Tibial nerve (tissue), 4 donors: ENCODE data around the gene PLEKHA6. TPM values are rescaled to one million over a fixed set of nuclear protein-coding genes. Genes with fewer than 3 reads are reported as not detected.

Source experiments
- DNase-seq, 2 donors: peaks; one replicate each; pipeline ENCODE4 v3.0.0-alpha.2; 2019; ENCODE audit warnings: low spot score in 2 of 2
- H3K27ac ChIP-seq, 4 donors: fragments of 200-600 bp; sonication (generic) in 3 of 4; one replicate each; pipeline ENCODE4 v1.5.1; 2017 to 2019; ENCODE audit warnings: mild to moderate bottlenecking in 1 of 4
- H3K27me3 ChIP-seq, 2 donors: fragments of 200-600 bp; sonication (generic) in 1 of 2; one replicate each; pipeline versions ENCODE4 v1.5.1 to v1.6.0; 2017 to 2019
- H3K36me3 ChIP-seq, 3 donors: fragments of 200-600 bp; sonication (generic); one replicate each; pipeline ENCODE4 v1.5.1; 2018 to 2019
- H3K4me1 ChIP-seq, 4 donors: fragments of 200-600 bp; sonication (generic) in 3 of 4; one replicate each; pipeline ENCODE4 v1.5.1; 2017 to 2019
- H3K4me3 ChIP-seq, 4 donors: fragments of 200-600 bp; sonication (generic) in 3 of 4; one replicate each; pipeline ENCODE4 v1.5.1; 2017 to 2019; ENCODE audit warnings: mild to moderate bottlenecking in 1 of 4, moderate library complexity in 1 of 4
- H3K9me3 ChIP-seq, 4 donors: fragments of 200-600 bp; sonication (generic) in 3 of 4; one replicate each; pipeline ENCODE4 v1.5.1; 2017 to 2019
- CTCF ChIP-seq, 5 experiments: fragments of 200-600 bp in 3 of 5; fragments of 450-650 bp in 2 of 5; sonication (generic) in 3 of 5; IDR thresholded peaks; one replicate each; pipeline ENCODE4 v1.5.1; 2016 to 2019; ENCODE audit warnings: antibody characterized with exemption in 5 of 5, mild to moderate bottlenecking in 3 of 5, moderate library complexity in 2 of 5
- EP300 ChIP-seq, 2 donors: sonication (generic); formaldehyde crosslinking; IDR thresholded peaks; one replicate each; pipeline ENCODE4 v1.6.1; 2017; ENCODE audit warnings: antibody characterized with exemption in 2 of 2, mild to moderate bottlenecking in 1 of 2
- POLR2A ChIP-seq, 2 donors: fragments of 450-650 bp; IDR thresholded peaks; one replicate each; pipeline ENCODE4 v1.6.1; 2017; ENCODE audit warnings: antibody characterized with exemption in 2 of 2, mild to moderate bottlenecking in 2 of 2, moderate library complexity in 2 of 2
- WGBS, 2 donors: methylation state at CpG; one replicate each; pipeline ENCODE4 v1.1.5; 2018; 5-methylcytosine and 5-hydroxymethylcytosine counted together
- total RNA-seq, 4 donors: library from RNA; depleted of rRNA; stranded (reverse); fragments of >200 nt; gene quantifications; one replicate each; pipeline ENCODE4 v1.1.0, GENCODE V29; 2016

The PLEKHA6 gene
- total RNA-seq, 4 donors from 2014 or later, result 6.6 to 13.9 (median 12.1) TPM

GRCh38 chr1:204282761-204283221, 76.9 kb downstream of the PLEKHA6 start:
- Histone ChIP-seq H3K4me1 (peaks cover 0 to 42% (median 0%) of the 10 kb centered on the region in 4 donors), H3K27ac (peak overlapping the region in 1 of 4 donors; percentile 16), H3K9me3 (no peaks in the 10 kb centered on the region), H3K4me3 (no peak overlapping the region), H3K36me3 (no peaks in the 10 kb centered on the region), H3K27me3 (no peaks in the 10 kb centered on the region)
- no peak for TF ChIP-seq CTCF (IDR thresholded peaks at IDR 0.05)
- no peak for TF ChIP-seq POLR2A (IDR thresholded peaks at IDR 0.05)
- no peak for TF ChIP-seq EP300 (IDR thresholded peaks at IDR 0.05)
- 50 to 54% methylated on average over 11 of the region's 11 CpGs for WGBS, 2 donors
- no peak for DNase-seq

GRCh38 chr1:204280099-204280961, 79.4 kb downstream of the PLEKHA6 start:
- no peak for TF ChIP-seq EP300 (IDR thresholded peaks at IDR 0.05)
- no peak for TF ChIP-seq CTCF (IDR thresholded peaks at IDR 0.05)
- TF ChIP-seq POLR2A (IDR thresholded peaks at IDR 0.05), result no peak
- H3K36me3 ChIP-seq, result no peaks in the 10 kb centered on the region
- H3K27me3 ChIP-seq, result no peaks in the 10 kb centered on the region
- no peak overlapping the region for H3K4me3 ChIP-seq
- 63 to 84% methylated on average over 5 of the region's 5 CpGs for WGBS, 2 donors
- H3K4me1 ChIP-seq, result peaks cover 0 to 20% (median 0%) of the 10 kb centered on the region in 4 donors
- no peaks in the 10 kb centered on the region for H3K9me3 ChIP-seq
- no peak overlapping the region for H3K27ac ChIP-seq
- DNase-seq, result no peak

GRCh38 chr1:204278958-204279357, 80.8 kb downstream of the PLEKHA6 start:
- WGBS, 2 donors, result 27 to 37% methylated on average over 4 of the region's 4 CpGs
- no peak for DNase-seq
- H3K36me3 ChIP-seq, result no peaks in the 10 kb centered on the region
- no peak overlapping the region for H3K4me3 ChIP-seq
- peaks cover 0 to 17% (median 0%) of the 10 kb centered on the region in 4 donors for H3K4me1 ChIP-seq
- no peaks in the 10 kb centered on the region for H3K9me3 ChIP-seq
- H3K27me3 ChIP-seq, result no peaks in the 10 kb centered on the region
- TF ChIP-seq POLR2A (IDR thresholded peaks at IDR 0.05), result no peak
- no peak for TF ChIP-seq EP300 (IDR thresholded peaks at IDR 0.05)
- no peak for TF ChIP-seq CTCF (IDR thresholded peaks at IDR 0.05)
- no peak overlapping the region for H3K27ac ChIP-seq

- WGBS, 2 donors, result 54 to 64% methylated on average over 4 of the region's 4 CpGs
- Histone ChIP-seq H3K27me3 (no peaks in the 10 kb centered on the region), H3K4me1 (peaks cover 0 to 13% (median 0%) of the 10 kb centered on the region in 4 donors), H3K36me3 (peaks cover 0 to 1% (median 0%) of the 10 kb centered on the region in 3 donors), H3K9me3 (no peaks in the 10 kb centered on the region), H3K27ac (no peak overlapping the region), H3K4me3 (no peak overlapping the region)
- TF ChIP-seq CTCF (IDR thresholded peaks at IDR 0.05), result no peak
- no peak for TF ChIP-seq EP300 (IDR thresholded peaks at IDR 0.05)
- no peak for TF ChIP-seq POLR2A (IDR thresholded peaks at IDR 0.05)
- DNase-seq, result no peak
Measured at GRCh38 chr1:204278251-204278650, 81.5 kb downstream of the PLEKHA6 start.

- peaks cover 0 to 7% (median 0%) of the 10 kb centered on the region in 3 donors for H3K36me3 ChIP-seq
- H3K27me3 ChIP-seq, result no peaks in the 10 kb centered on the region
- no peak overlapping the region for H3K27ac ChIP-seq
- no peak for TF ChIP-seq POLR2A (IDR thresholded peaks at IDR 0.05)
- no peak for TF ChIP-seq CTCF (IDR thresholded peaks at IDR 0.05)
- TF ChIP-seq EP300 (IDR thresholded peaks at IDR 0.05), result no peak
- no peak overlapping the region for H3K4me3 ChIP-seq
- 59 to 71% methylated on average over 14 of the region's 14 CpGs for WGBS, 2 donors
- no peaks in the 10 kb centered on the region for H3K9me3 ChIP-seq
- no peak for DNase-seq
- H3K4me1 ChIP-seq, result peaks cover 0 to 8% (median 0%) of the 10 kb centered on the region in 4 donors
Measured at GRCh38 chr1:204277563-204278219, 82.0 kb downstream of the PLEKHA6 start.
